Heart left ventricle (tissue), 13 donors: ENCODE data around the gene MRPL55.

Experiments used
- POLR2A ChIP-seq, 2 donors: fragments of 450-650 bp; IDR thresholded peaks; one replicate each; pipeline ENCODE4 v1.6.1; 2017; ENCODE audit warnings: antibody characterized with exemption in 2 of 2, mild to moderate bottlenecking in 2 of 2, moderate library complexity in 2 of 2
- TF ChIP-seq, protein P1 (sequence below), 12 donors: fragments of 200-600 bp; sonication (generic) in 4 of 12; IDR thresholded peaks; one replicate each; pipeline versions ENCODE4 v1.5.0 to v1.8.0; 2018 to 2022; ENCODE audit warnings: antibody characterized with exemption in 12 of 12, mild to moderate bottlenecking in 5 of 12
- donor health status: ischemic (EF 13 %, LVEDD 7.1; RV severe dilation, severe dysfunction).
- donor health status: DM: no; HTN: yes; CAD: no.
- donor health status: DM: no; HTN: no; CAD: no.
- donor health status: ischemic (EF 25% LVEDD 6.9; RV normal size, moderate dysfunction).
- donor health status: ischemic (EF 25% LVEDD 5.7; RV mildly dilated, moderate dysfunction).
- donor health status: ischemic (EF 35%, LVEDD 5.7; RV mildly dilated, moderate dysfunction).
- donor health status: nonischemic (EF 11% LVEDD 7.7; RV severe dilation, severe dysfunction).
- donor health status: DM: yes; HTN: yes; CAD: no.
- donor health status: PGD.
- donor health status: ischemic (EF 29% LVEDD 5.4; RV normal size, mild dysfunction).
- donor health status: nonischemic (EF 23%, LVEDD 6.1; RV moderate dilation, normal function).

- TF ChIP-seq, protein P1, sequence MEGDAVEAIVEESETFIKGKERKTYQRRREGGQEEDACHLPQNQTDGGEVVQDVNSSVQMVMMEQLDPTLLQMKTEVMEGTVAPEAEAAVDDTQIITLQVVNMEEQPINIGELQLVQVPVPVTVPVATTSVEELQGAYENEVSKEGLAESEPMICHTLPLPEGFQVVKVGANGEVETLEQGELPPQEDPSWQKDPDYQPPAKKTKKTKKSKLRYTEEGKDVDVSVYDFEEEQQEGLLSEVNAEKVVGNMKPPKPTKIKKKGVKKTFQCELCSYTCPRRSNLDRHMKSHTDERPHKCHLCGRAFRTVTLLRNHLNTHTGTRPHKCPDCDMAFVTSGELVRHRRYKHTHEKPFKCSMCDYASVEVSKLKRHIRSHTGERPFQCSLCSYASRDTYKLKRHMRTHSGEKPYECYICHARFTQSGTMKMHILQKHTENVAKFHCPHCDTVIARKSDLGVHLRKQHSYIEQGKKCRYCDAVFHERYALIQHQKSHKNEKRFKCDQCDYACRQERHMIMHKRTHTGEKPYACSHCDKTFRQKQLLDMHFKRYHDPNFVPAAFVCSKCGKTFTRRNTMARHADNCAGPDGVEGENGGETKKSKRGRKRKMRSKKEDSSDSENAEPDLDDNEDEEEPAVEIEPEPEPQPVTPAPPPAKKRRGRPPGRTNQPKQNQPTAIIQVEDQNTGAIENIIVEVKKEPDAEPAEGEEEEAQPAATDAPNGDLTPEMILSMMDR (IDR thresholded peaks at IDR 0.05), result no peak
- no peak for TF ChIP-seq POLR2A (IDR thresholded peaks at IDR 0.05)
Measured at GRCh38 chr1:228085287-228085951, 23.7 kb downstream of the MRPL55 start.
